Neutrophil (primary cell): ENCODE results near the gene PAGR1.

Experiments
- H3K27ac ChIP-seq: fragments of 200-600 bp; sonication (generic); 2 replicates; pipeline ENCODE4 v1.5.1; 2016; ENCODE audit warnings: mild to moderate bottlenecking, moderate library complexity
- H3K27me3 ChIP-seq: fragments of 200-600 bp; sonication (generic); 2 replicates; pipeline ENCODE4 v1.6.0; 2016; ENCODE audit warnings: mild to moderate bottlenecking
- H3K36me3 ChIP-seq: fragments of 200-600 bp; sonication (generic); 2 replicates; pipeline ENCODE4 v1.5.1; 2017
- H3K4me1 ChIP-seq, 2 experiments: fragments of 200-600 bp in 1 of 2; sonication (generic) in 1 of 2; 1 replicate in 1 of 2; 2 replicates in 1 of 2; pipeline versions ENCODE4 v1.5.1 to v1.6.1; 2013 to 2016; ENCODE audit warnings: low read depth in 1 of 2, low read length in 1 of 2, mild to moderate bottlenecking in 1 of 2, moderate library complexity in 1 of 2; ENCODE audit not compliant: control insufficient read depth in 1 of 2, insufficient read depth in 1 of 2
- H3K4me3 ChIP-seq, 2 experiments: fragments of 200-600 bp in 1 of 2; sonication (generic) in 1 of 2; 1 replicate in 1 of 2; 2 replicates in 1 of 2; pipeline ENCODE4 v1.5.1; 2013 to 2016; ENCODE audit warnings: low read depth in 1 of 2, low read length in 1 of 2, mild to moderate bottlenecking in 1 of 2, moderate library complexity in 1 of 2
- H3K9me3 ChIP-seq: fragments of 200-600 bp; sonication (generic); 2 replicates; pipeline ENCODE4 v1.5.1; 2016
- TF ChIP-seq, protein P1 (sequence below): fragments of 200-600 bp; sonication (generic); IDR thresholded peaks from 2 replicates; pipeline ENCODE4 v1.5.1; 2016; ENCODE audit warnings: antibody characterized with exemption

The PAGR1 gene

DNA sequence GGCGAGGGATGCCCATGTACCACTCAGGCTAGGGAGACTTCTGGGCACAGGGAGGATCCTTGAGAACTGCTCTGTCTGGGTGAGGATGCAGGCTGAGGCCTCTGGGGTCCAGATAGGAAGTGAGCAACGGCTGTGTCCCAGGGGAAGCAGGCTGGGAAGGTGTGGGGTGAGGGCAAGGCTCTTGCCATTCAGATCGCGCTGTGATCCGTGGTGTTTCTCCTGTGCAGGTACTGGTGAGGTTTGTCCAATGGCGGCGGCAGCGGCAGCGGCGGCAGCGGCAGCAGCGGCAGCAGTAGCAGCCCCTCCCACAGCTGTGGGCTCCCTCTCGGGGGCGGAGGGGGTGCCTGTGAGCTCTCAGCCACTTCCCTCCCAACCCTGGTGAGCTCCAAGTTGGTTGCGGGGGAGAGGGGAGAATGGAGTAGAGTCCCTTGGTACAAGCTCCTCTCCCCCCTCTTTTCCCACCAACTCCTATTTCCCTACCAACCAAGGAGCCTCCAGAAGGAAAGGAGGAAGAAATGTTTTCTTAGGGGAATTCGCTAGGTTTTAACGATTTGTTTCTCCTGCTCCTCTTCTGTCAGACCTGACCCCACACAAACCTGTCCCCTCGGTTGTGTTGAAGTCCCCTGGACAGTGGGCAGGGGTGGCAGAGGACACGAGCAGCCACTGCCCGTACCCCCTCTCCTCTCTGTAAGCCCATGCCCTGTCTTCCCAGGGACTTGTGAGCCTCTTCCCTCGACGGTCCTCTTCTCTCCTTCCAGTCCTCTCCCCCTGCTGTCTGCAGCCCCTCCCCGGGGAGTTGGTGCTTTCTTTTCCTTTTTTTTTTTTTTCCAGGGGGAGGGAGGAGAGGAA is 5.9 kb upstream of the PAGR1 start:
- no peak overlapping the region for H3K4me3 ChIP-seq
- TF ChIP-seq, protein P1, sequence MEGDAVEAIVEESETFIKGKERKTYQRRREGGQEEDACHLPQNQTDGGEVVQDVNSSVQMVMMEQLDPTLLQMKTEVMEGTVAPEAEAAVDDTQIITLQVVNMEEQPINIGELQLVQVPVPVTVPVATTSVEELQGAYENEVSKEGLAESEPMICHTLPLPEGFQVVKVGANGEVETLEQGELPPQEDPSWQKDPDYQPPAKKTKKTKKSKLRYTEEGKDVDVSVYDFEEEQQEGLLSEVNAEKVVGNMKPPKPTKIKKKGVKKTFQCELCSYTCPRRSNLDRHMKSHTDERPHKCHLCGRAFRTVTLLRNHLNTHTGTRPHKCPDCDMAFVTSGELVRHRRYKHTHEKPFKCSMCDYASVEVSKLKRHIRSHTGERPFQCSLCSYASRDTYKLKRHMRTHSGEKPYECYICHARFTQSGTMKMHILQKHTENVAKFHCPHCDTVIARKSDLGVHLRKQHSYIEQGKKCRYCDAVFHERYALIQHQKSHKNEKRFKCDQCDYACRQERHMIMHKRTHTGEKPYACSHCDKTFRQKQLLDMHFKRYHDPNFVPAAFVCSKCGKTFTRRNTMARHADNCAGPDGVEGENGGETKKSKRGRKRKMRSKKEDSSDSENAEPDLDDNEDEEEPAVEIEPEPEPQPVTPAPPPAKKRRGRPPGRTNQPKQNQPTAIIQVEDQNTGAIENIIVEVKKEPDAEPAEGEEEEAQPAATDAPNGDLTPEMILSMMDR = no peak
- H3K27ac ChIP-seq = no peak overlapping the region
- H3K9me3 ChIP-seq = no peaks in the 10 kb centered on the region
- peaks cover 53 to 62% of the 10 kb centered on the region in 2 experiments for H3K4me1 ChIP-seq
- H3K36me3 ChIP-seq = peaks cover 21% of the 10 kb centered on the region
- peaks cover 36% of the 10 kb centered on the region for H3K27me3 ChIP-seq

DNA sequence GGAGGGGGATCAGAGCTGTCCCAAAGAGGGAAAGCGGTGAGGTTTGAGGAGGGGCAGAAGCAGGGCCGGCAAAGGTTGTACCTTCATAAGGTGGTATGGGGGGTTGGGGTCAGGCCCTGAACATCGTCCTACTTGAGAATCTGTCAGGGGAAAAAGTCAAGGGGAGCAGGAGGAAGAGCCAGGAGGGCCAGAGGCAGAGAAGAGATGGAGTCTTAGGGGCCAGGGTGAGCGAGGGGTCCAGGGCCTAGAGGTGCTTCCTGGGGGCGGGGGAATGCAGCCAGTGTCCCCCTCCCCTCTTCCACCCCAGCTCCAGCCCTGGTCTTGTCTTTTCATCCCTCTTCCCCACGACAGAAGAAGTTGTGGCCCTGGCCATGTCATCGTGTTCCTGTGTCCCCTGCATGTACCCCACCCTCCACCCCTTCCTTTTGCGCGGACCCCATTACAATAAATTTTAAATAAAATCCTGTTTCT is 5.2 kb upstream of the PAGR1 start:
- TF ChIP-seq, protein P1 = no peak
- peak overlapping the region; percentile 46 for H3K27ac ChIP-seq
- H3K27me3 ChIP-seq = peaks cover 38% of the 10 kb centered on the region
- peaks cover 60 to 67% of the 10 kb centered on the region in 2 experiments for H3K4me1 ChIP-seq
- peaks cover 21% of the 10 kb centered on the region for H3K36me3 ChIP-seq
- H3K4me3 ChIP-seq = peak overlapping the region; percentile 63 to 73
- H3K9me3 ChIP-seq = no peaks in the 10 kb centered on the region

GRCh38 chr16:29811170-29811895 is 4.6 kb upstream of the PAGR1 start:
- H3K27ac ChIP-seq = peak overlapping the region; percentile 46
- peak overlapping the region; percentile 63 to 73 for H3K4me3 ChIP-seq
- no peaks in the 10 kb centered on the region for H3K9me3 ChIP-seq
- H3K4me1 ChIP-seq = peaks cover 60 to 68% of the 10 kb centered on the region in 2 experiments
- H3K27me3 ChIP-seq = peaks cover 38% of the 10 kb centered on the region
- H3K36me3 ChIP-seq = peaks cover 21% of the 10 kb centered on the region
- TF ChIP-seq, protein P1 = no peak

DNA sequence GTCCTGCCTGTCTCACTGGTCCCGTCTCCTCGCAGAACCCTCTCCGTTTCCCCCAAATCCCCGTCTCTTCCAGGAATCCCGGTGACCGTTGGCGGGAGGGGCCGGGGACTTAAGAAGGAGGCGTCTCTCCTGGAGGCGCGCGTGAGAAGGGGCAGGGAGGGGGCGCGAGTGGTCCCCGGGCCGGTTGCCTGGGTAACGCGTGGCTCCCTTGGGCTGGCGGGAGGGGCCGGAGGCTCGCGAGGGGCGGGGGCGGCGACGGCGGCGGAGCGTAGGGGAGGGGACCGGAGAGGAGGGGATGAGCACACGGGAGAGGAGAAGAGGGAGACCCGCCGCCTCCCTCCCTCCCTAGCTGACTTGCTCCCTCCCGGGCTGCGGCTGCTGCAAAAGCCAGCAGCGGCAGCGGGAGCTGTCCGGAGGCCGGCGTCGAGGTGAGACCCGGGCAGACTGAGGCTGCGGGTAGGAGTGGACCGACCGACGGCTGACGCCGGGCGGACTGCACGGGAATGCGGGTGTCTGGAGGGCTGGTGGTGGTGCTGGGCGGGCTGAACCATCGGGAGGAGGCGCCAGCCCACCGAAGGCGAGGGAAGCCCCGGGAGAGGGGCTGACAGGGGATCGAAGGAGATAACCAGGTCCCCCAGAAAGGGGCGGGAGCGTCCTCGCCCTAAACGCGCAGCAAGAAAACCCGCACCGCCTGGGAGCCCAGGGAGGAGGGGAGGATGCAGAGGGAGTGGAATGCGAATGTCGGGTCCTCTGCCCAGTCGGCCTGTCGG is 3.9 kb upstream of the PAGR1 start, which contains the start of gene PRRT2:
Gene PRRT2, plus strand, starts transcription at position 298 of the 770 bp plus-strand sequence. CDS start 862 bp downstream, outside the sequence.
- Histone ChIP-seq H3K9me3 (no peaks in the 10 kb centered on the region), H3K27me3 (peaks cover 38% of the 10 kb centered on the region), H3K4me3 (peak within 1 kb of the TSS; percentile 63 to 73), H3K36me3 (peaks cover 21% of the 10 kb centered on the region), H3K4me1 (peaks cover 67 to 75% of the 10 kb centered on the region in 2 experiments), H3K27ac (peak within 1 kb of the TSS; percentile 46)
- TF ChIP-seq, protein P1 = no peak
